GM12878 (cell line): ENCODE measurements around the gene PGM5. TPM values are rescaled to one million over a fixed set of nuclear protein-coding genes. Genes with fewer than 3 reads are reported as not detected.

ENCODE experiments used
- ATAC-seq: fragments of 200-7000 bp; cut with Tn5 transposase; 3 replicates; pipeline ENCODE4 v1.9.1; 2020; ENCODE audit warnings: mild to moderate bottlenecking, moderate library complexity
- BruUV-seq: library from RNA; stranded (reverse); fragments of 400-500 nt; replicated peaks from 2 replicates; lab custom pipeline; 2021; lab: Mats Ljungman, UMichigan
- CTCF ChIA-PET: fragments of 300-600 bp; sonication (Branson Sonifier 250); formaldehyde crosslinking; extraction: SDS; loops from one replicate; lab custom pipeline; 2021; ENCODE audit warnings: inconsistent platforms; lab: Yijun Ruan, JAX
- POLR2A ChIA-PET: fragments of 350-600 bp; formaldehyde crosslinking; extraction: SDS; loops from one replicate; lab custom pipeline; 2021; ENCODE audit warnings: inconsistent platforms; lab: Charles Lee
- RAD21 ChIA-PET: fragments of 300-600 bp; sonication (Branson Sonifier 250); formaldehyde crosslinking; loops from one replicate; lab custom pipeline; 2023; ENCODE audit warnings: antibody characterized with exemption; ENCODE audit not compliant: unreplicated experiment; lab: Charles Lee
- SMC1A ChIA-PET: fragments of 300-600 bp; sonication (Branson Sonifier 250); formaldehyde crosslinking; loops from one replicate; lab custom pipeline; 2023; ENCODE audit not compliant: unreplicated experiment, uncharacterized antibody; lab: Charles Lee
- DNase-seq: peaks from one replicate; pipeline ENCODE4 v3.0.0-alpha.2; 2011; ENCODE audit warnings: low read depth, low spot score
- FAIRE-seq: peaks from 3 replicates; lab custom pipeline; 2011; peaks lifted over from hg19 to GRCh38; lab: Jason Lieb, UNC
- H2AFZ ChIP-seq: 2 replicates; pipeline ENCODE4 v1.6.0; 2011; ENCODE audit warnings: low read depth, low read length, control low read depth; ENCODE audit not compliant: control insufficient read depth
- H3K27ac ChIP-seq: 2 replicates; pipeline ENCODE4 v1.5.1; 2011; ENCODE audit warnings: control low read depth; ENCODE audit not compliant: control insufficient read depth, insufficient read depth
- H3K27me3 ChIP-seq, 2 experiments: replicated peaks in 1 of 2; 2 replicates each; pipeline versions ENCODE4 v1.6.0 to v1.6.1; 2011; ENCODE audit warnings: low read length in 1 of 2; ENCODE audit not compliant: control insufficient read depth in 2 of 2, insufficient read depth in 2 of 2
- H3K36me3 ChIP-seq, 2 experiments: 2 replicates each; pipeline ENCODE4 v1.5.1; 2011; ENCODE audit warnings: low read length in 1 of 2; ENCODE audit not compliant: control insufficient read depth in 2 of 2, insufficient read depth in 2 of 2
- H3K4me1 ChIP-seq: 2 replicates; pipeline ENCODE4 v1.6.1; 2011; ENCODE audit warnings: mild to moderate bottlenecking, low read length, moderate library complexity, mixed read lengths; ENCODE audit not compliant: control insufficient read depth, insufficient read depth
- H3K4me2 ChIP-seq: 2 replicates; pipeline ENCODE4 v1.6.0; 2011; ENCODE audit warnings: control low read depth; ENCODE audit not compliant: control insufficient read depth, insufficient read depth
- H3K4me3 ChIP-seq: fragments of 200-600 bp; sonication (generic); 2 replicates; pipeline ENCODE4 v1.5.1; 2016
- H3K79me2 ChIP-seq: 2 replicates; pipeline ENCODE4 v1.6.0; 2011; ENCODE audit warnings: low read length; ENCODE audit not compliant: control insufficient read depth, insufficient read depth
- H3K9ac ChIP-seq: 2 replicates; pipeline ENCODE4 v1.8.0; 2011; ENCODE audit warnings: low read length, control low read depth, mixed read lengths; ENCODE audit not compliant: control insufficient read depth, insufficient read depth
- H3K9me3 ChIP-seq: replicated peaks from 3 replicates; pipeline ENCODE4 v1.5.1; 2011; ENCODE audit warnings: mild to moderate bottlenecking, low read length; ENCODE audit not compliant: control insufficient read depth, insufficient read depth
- H4K20me1 ChIP-seq: 2 replicates; pipeline ENCODE4 v1.6.0; 2011; ENCODE audit not compliant: control insufficient read depth, insufficient read depth
- FOXK2 ChIP-seq: fragments of 450-650 bp; IDR thresholded peaks from 2 replicates; pipeline ENCODE4 v1.6.1; 2017; ENCODE audit warnings: mild to moderate bottlenecking, moderate library complexity
- IKZF1 ChIP-seq: fragments of 450-650 bp; conservative IDR thresholded peaks from 2 replicates; pipeline ENCODE4 v1.6.1; 2017; ENCODE audit warnings: antibody characterized with exemption, mild to moderate bottlenecking
- NFXL1 ChIP-seq: fragments of 450-650 bp; IDR thresholded peaks from 2 replicates; pipeline ENCODE4 v1.6.1; 2017; ENCODE audit warnings: antibody characterized with exemption, mild to moderate bottlenecking, borderline replicate concordance
- SIX5 ChIP-seq: IDR thresholded peaks from 2 replicates; pipeline ENCODE4 v1.6.1; 2011; ENCODE audit warnings: mild to moderate bottlenecking, low read depth, low read length, moderate library complexity; ENCODE audit not compliant: severe bottlenecking
- SP1 ChIP-seq: IDR thresholded peaks from one replicate; pipeline ENCODE4 v1.6.1; 2011; ENCODE audit warnings: low read depth, low read length
- STAT1 ChIP-seq: fragments of 450-650 bp; conservative IDR thresholded peaks from 2 replicates; pipeline ENCODE4 v1.6.1; 2014; ENCODE audit warnings: antibody characterized with exemption, mild to moderate bottlenecking
- YBX1 ChIP-seq: fragments of 450-650 bp; IDR thresholded peaks from 2 replicates; pipeline ENCODE4 v1.6.1; 2016; ENCODE audit warnings: antibody characterized with exemption
- ZNF207 ChIP-seq: fragments of 450-650 bp; IDR thresholded peaks from 2 replicates; pipeline ENCODE4 v1.6.1; 2014; ENCODE audit warnings: antibody characterized with exemption, mild to moderate bottlenecking, borderline replicate concordance
- in situ Hi-C: fragments of 300-500 bp; cut with MboI; formaldehyde crosslinking; loops from 9 replicates; pipeline ENCODE4 v1.14.3; 2018; ENCODE audit warnings: mixed read lengths
- intact Hi-C: fragments of 100-400 bp; cut with micrococcal nuclease; formaldehyde crosslinking; loops from one replicate; pipeline ENCODE4 v1.14.2; 2022; ENCODE audit not compliant: unreplicated experiment
- polyA plus RNA-seq, 11 experiments: library from polyadenylated mRNA; depleted of rRNA in 4 of 11; unstranded in 6 of 11; stranded (reverse) in 5 of 11; fragments of >200 nt; fragmentation: Nextera tagmentation in 4 of 11; fragmentation: Illumina TruSeq in 1 of 11; extraction: Ambion mirVana in 4 of 11; extraction: Trizol in 1 of 11; gene quantifications; 1 replicate in 1 of 11; 2 replicates in 10 of 11; pipeline versions ENCODE4 v1.2.1 to v1.2.3, GENCODE V29; 2011 to 2016; ENCODE audit warnings: inconsistent platforms in 2 of 11, missing spikeins in 2 of 11, low read depth in 1 of 11
- total RNA-seq, 4 experiments: library from RNA; depleted of rRNA in 3 of 4; stranded (reverse); fragments of >200 nt in 3 of 4; fragmentation: Illumina TruSeq in 1 of 4; extraction: Trizol in 1 of 4; gene quantifications; 2 replicates each; pipeline versions ENCODE4 v1.2.1 to v1.2.3, GENCODE V29; 2013 to 2021
- TF ChIP-seq, protein P1 (sequence below): IDR thresholded peaks from 2 replicates; pipeline ENCODE4 v1.6.1; 2011; ENCODE audit warnings: mild to moderate bottlenecking, low read depth, low read length, moderate library complexity; ENCODE audit not compliant: insufficient replicate concordance
- TF ChIP-seq, protein P2 (sequence below): fragments of 450-650 bp; IDR thresholded peaks from 2 replicates; pipeline ENCODE4 v1.6.1; 2017; ENCODE audit warnings: low read depth, mild to moderate bottlenecking, moderate library complexity

Gene PGM5
- total and polyA plus RNA-seq, 10 of the 15 experiments (the other 5 are each of a cell fraction or from before 2014, with no cell fraction given) = 0.28 to 0.73 TPM; not detected in 8

GRCh38 chr9:68470067-68470466, 113.7 kb downstream of the PGM5 start:
- BruUV-seq = no TSS peak
- in situ Hi-C loops = no loop called here
- RAD21 ChIA-PET = no interaction called here
- no peak overlapping the region for H2AFZ ChIP-seq
- no peaks in the 10 kb centered on the region for H3K4me1 ChIP-seq
- H3K9me3 ChIP-seq = no peaks in the 10 kb centered on the region
- no peak overlapping the region for H3K27ac ChIP-seq
- ATAC-seq = no peak
- CTCF ChIA-PET = no interaction called here
- no peak overlapping the region for H3K4me3 ChIP-seq
- no peak overlapping the region for H3K9ac ChIP-seq
- no peak overlapping the region for H3K4me2 ChIP-seq
- H3K36me3 ChIP-seq = no peaks in the 10 kb centered on the region
- POLR2A ChIA-PET = no interaction called here
- FAIRE-seq = no peak
- no peaks in the 10 kb centered on the region for H3K79me2 ChIP-seq
- TF ChIP-seq, protein P1, sequence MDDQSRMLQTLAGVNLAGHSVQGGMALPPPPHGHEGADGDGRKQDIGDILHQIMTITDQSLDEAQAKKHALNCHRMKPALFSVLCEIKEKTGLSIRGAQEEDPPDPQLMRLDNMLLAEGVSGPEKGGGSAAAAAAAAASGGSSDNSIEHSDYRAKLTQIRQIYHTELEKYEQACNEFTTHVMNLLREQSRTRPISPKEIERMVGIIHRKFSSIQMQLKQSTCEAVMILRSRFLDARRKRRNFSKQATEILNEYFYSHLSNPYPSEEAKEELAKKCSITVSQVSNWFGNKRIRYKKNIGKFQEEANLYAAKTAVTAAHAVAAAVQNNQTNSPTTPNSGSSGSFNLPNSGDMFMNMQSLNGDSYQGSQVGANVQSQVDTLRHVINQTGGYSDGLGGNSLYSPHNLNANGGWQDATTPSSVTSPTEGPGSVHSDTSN = no peak
- no peak for TF ChIP-seq STAT1
- no peak for TF ChIP-seq SP1
- no peak for TF ChIP-seq FOXK2
- TF ChIP-seq SIX5 = no peak
- TF ChIP-seq, protein P2, sequence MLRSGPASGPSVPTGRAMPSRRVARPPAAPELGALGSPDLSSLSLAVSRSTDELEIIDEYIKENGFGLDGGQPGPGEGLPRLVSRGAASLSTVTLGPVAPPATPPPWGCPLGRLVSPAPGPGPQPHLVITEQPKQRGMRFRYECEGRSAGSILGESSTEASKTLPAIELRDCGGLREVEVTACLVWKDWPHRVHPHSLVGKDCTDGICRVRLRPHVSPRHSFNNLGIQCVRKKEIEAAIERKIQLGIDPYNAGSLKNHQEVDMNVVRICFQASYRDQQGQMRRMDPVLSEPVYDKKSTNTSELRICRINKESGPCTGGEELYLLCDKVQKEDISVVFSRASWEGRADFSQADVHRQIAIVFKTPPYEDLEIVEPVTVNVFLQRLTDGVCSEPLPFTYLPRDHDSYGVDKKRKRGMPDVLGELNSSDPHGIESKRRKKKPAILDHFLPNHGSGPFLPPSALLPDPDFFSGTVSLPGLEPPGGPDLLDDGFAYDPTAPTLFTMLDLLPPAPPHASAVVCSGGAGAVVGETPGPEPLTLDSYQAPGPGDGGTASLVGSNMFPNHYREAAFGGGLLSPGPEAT = no peak
- TF ChIP-seq NFXL1 = no peak
- TF ChIP-seq IKZF1 = no peak
- TF ChIP-seq ZNF207 = no peak
- TF ChIP-seq YBX1 = no peak
- no peaks in the 10 kb centered on the region for H4K20me1 ChIP-seq
- SMC1A ChIA-PET = no interaction called here
- H3K27me3 ChIP-seq = peaks cover 0 to 2% of the 10 kb centered on the region in 2 experiments; a peak in 1 of 4 replicates
- no peak for DNase-seq
- intact Hi-C loops = no loop called here
